Transverse colon (tissue), 4 donors: ENCODE data around the gene STK24.

Source experiments
- EP300 ChIP-seq: sonication (generic); formaldehyde crosslinking; IDR thresholded peaks from one replicate; pipeline ENCODE4 v1.6.1; 2017; ENCODE audit warnings: antibody characterized with exemption, low read depth
- POLR2A ChIP-seq: fragments of 450-650 bp; IDR thresholded peaks from one replicate; pipeline ENCODE4 v1.6.1; 2016; ENCODE audit warnings: antibody characterized with exemption, mild to moderate bottlenecking, moderate library complexity
- POLR2AphosphoS5 ChIP-seq, 3 donors: sonication (generic); formaldehyde crosslinking; IDR thresholded peaks; one replicate each; pipeline ENCODE4 v1.6.1; 2016; ENCODE audit warnings: antibody characterized with exemption in 3 of 3
- TF ChIP-seq, protein P1 (sequence below), 5 experiments: fragments of 200-600 bp in 3 of 5; fragments of 450-650 bp in 2 of 5; sonication (generic) in 3 of 5; IDR thresholded peaks; 1 replicate in 2 of 5; 2 replicates in 3 of 5; pipeline ENCODE4 v1.5.1; 2016 to 2017; ENCODE audit warnings: antibody characterized with exemption in 5 of 5, inconsistent platforms in 3 of 5, mild to moderate bottlenecking in 2 of 5, moderate library complexity in 1 of 5

DNA sequence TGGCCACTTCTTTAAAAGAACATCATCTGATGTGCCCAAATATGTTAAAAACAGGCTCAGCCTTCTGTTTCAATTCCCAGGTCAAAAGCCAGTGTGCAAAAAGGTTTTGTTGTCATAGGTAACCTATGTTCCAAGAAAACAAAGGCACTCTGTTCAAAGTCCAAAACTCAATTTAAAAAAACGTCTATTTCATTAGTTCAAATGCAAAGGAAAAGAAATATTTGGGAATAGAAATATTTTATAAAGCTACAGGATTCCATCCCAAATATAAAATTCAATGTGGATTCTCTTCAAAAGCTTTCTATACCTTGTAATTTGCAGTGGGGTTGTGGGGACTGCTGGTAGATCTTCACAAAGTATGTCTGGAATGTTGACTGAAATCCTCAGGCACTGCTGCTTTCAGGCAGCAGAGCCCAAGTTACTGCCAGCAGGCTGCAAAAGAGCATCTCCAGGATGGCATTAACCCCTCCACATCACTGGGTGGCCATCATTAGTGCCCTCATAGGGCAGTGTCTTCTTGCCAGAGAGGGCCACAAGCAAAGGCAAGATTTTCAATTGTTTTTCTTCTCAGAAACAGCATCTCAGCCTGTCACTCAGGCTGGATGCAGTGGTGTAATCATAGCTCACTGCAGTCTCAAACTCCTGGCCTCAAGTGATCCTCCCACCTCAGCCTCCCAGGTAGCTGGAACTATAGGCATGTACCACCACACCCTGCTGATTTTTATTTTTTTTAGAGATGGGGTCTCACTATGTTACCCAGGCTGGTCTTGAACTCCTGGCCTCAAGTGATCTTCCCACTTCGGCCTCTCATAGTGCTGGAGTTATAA, 22.8 kb upstream of the STK24 start:
- TF ChIP-seq, protein P1, sequence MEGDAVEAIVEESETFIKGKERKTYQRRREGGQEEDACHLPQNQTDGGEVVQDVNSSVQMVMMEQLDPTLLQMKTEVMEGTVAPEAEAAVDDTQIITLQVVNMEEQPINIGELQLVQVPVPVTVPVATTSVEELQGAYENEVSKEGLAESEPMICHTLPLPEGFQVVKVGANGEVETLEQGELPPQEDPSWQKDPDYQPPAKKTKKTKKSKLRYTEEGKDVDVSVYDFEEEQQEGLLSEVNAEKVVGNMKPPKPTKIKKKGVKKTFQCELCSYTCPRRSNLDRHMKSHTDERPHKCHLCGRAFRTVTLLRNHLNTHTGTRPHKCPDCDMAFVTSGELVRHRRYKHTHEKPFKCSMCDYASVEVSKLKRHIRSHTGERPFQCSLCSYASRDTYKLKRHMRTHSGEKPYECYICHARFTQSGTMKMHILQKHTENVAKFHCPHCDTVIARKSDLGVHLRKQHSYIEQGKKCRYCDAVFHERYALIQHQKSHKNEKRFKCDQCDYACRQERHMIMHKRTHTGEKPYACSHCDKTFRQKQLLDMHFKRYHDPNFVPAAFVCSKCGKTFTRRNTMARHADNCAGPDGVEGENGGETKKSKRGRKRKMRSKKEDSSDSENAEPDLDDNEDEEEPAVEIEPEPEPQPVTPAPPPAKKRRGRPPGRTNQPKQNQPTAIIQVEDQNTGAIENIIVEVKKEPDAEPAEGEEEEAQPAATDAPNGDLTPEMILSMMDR (IDR thresholded peaks at IDR 0.05): no peak
- no peak for TF ChIP-seq POLR2A
- no peak for TF ChIP-seq EP300
- TF ChIP-seq POLR2AphosphoS5 (IDR thresholded peaks at IDR 0.05): no peak
